GM23248 (cell line): ENCODE measurements around the gene NAIF1.

Experiments used
- EZH2 ChIP-seq: fragments of 200-600 bp; sonication (generic); IDR thresholded peaks from 2 replicates; pipeline ENCODE4 v1.6.1; 2018; ENCODE audit warnings: antibody characterized with exemption, mild to moderate bottlenecking; ENCODE audit not compliant: insufficient read depth, poor library complexity, severe bottlenecking
- EZH2phosphoT487 ChIP-seq: fragments of 200-600 bp; sonication (generic); IDR thresholded peaks from 2 replicates; pipeline ENCODE4 v1.6.1; 2018; ENCODE audit warnings: antibody characterized with exemption, moderate library complexity, mild to moderate bottlenecking, low read depth; ENCODE audit not compliant: insufficient read depth

- TF ChIP-seq EZH2 (no peak), EZH2phosphoT487 (no peak)
Measured at GRCh38 chr9:128061275-128061960, 5.7 kb downstream of the NAIF1 start.
